Panc1 (cell line): Measurements from ENCODE around the gene NHLRC2. TPM values are rescaled to one million over a fixed set of nuclear protein-coding genes. Genes with fewer than 3 reads are reported as not detected.

Experiments
- ATAC-seq: fragments of 200-7000 bp; cut with Tn5 transposase; 2 replicates; pipeline ENCODE4 v1.9.1; 2020; ENCODE audit warnings: mild to moderate bottlenecking, moderate library complexity
- BruUV-seq: library from RNA; stranded (reverse); fragments of 400-500 nt; replicated peaks from 2 replicates; lab custom pipeline; 2021; lab: Mats Ljungman, UMichigan
- CTCF ChIA-PET: fragments of 300-600 bp; sonication (Branson Sonifier 250); formaldehyde crosslinking; loops from one replicate; lab custom pipeline; 2022; ENCODE audit warnings: antibody characterized with exemption; lab: Charles Lee
- POLR2A ChIA-PET: fragments of 300-600 bp; sonication (Branson Sonifier 250); formaldehyde crosslinking; loops from one replicate; lab custom pipeline; 2022; ENCODE audit warnings: antibody characterized with exemption; lab: Charles Lee
- DNase-seq: peaks from one replicate; pipeline ENCODE4 v3.0.0-alpha.2; 2010; ENCODE audit warnings: low read depth, low spot score
- H3K27ac ChIP-seq: 2 replicates; pipeline ENCODE4 v1.5.1; 2011; ENCODE audit warnings: mild to moderate bottlenecking, low read length, inconsistent platforms
- H3K27me3 ChIP-seq: fragments of 200-500 bp; sonication (Bioruptor generic); 2 replicates; pipeline ENCODE4 v1.6.0; 2014; ENCODE audit warnings: low read length, inconsistent platforms; ENCODE audit not compliant: control insufficient read depth, insufficient read depth
- H3K36me3 ChIP-seq: fragments of 200-500 bp; sonication (Bioruptor generic); 2 replicates; pipeline ENCODE4 v1.5.1; 2014; ENCODE audit warnings: inconsistent platforms, mild to moderate bottlenecking, low read length, moderate library complexity; ENCODE audit not compliant: control insufficient read depth, insufficient read depth
- H3K4me1 ChIP-seq: 2 replicates; pipeline ENCODE4 v1.5.1; 2011; ENCODE audit warnings: inconsistent platforms, mild to moderate bottlenecking, low read length, moderate library complexity; ENCODE audit not compliant: control insufficient read depth, insufficient read depth
- H3K4me3 ChIP-seq, 2 experiments: 2 replicates each; pipeline ENCODE4 v1.5.1; 2011 to 2012; ENCODE audit warnings: low read depth in 2 of 2, low read length in 2 of 2, mild to moderate bottlenecking in 2 of 2, inconsistent platforms in 1 of 2, moderate library complexity in 1 of 2
- H3K9me3 ChIP-seq: fragments of 200-500 bp; sonication (Bioruptor generic); 2 replicates; pipeline ENCODE4 v1.5.1; 2014; ENCODE audit warnings: low read depth, mild to moderate bottlenecking, inconsistent platforms, low read length, moderate library complexity; ENCODE audit not compliant: control insufficient read depth, insufficient read depth
- POLR2AphosphoS5 ChIP-seq: IDR thresholded peaks from 2 replicates; pipeline ENCODE4 v1.6.1; 2012; ENCODE audit warnings: mild to moderate bottlenecking, low read depth, low read length, moderate library complexity
- SIN3A ChIP-seq: IDR thresholded peaks from 2 replicates; pipeline ENCODE4 v1.6.1; 2012; ENCODE audit warnings: low read depth, mild to moderate bottlenecking, low read length, moderate library complexity, borderline replicate concordance; ENCODE audit not compliant: insufficient read depth
- TCF7L2 ChIP-seq: IDR thresholded peaks from 2 replicates; pipeline ENCODE4 v1.6.1; 2011; ENCODE audit warnings: mild to moderate bottlenecking, low read depth, low read length, inconsistent platforms
- in situ Hi-C: cut with HindIII; loops from 2 replicates; pipeline ENCODE4 v1.10.0; 2016; ENCODE audit warnings: low sequenced_read_pairs, low pct_unique_long_range_greater_than_20kb
- intact Hi-C: fragments of 100-400 bp; cut with micrococcal nuclease; formaldehyde crosslinking; loops from one replicate; pipeline ENCODE4 v1.10.0; 2022; ENCODE audit not compliant: unreplicated experiment
- total RNA-seq: library from RNA; stranded (reverse); gene quantifications from one replicate; pipeline ENCODE4 v1.2.1, GENCODE V29; 2021; ENCODE audit not compliant: unreplicated experiment
- TF ChIP-seq, protein P1 (sequence below), 2 experiments: IDR thresholded peaks; 2 replicates each; pipeline ENCODE4 v1.6.1; 2011 to 2012; ENCODE audit warnings: low read depth in 2 of 2, control low read depth in 1 of 2, low read length in 1 of 2, mild to moderate bottlenecking in 1 of 2, moderate library complexity in 1 of 2; ENCODE audit not compliant: insufficient read depth in 1 of 2
- TF ChIP-seq, protein P2 (sequence below): fragments of 450-650 bp; IDR thresholded peaks from 2 replicates; pipeline ENCODE4 v1.5.1; 2017; ENCODE audit warnings: mild to moderate bottlenecking

The NHLRC2 gene
- total RNA-seq, 1 experiment from 2014 or later = 47.3 TPM

DNA sequence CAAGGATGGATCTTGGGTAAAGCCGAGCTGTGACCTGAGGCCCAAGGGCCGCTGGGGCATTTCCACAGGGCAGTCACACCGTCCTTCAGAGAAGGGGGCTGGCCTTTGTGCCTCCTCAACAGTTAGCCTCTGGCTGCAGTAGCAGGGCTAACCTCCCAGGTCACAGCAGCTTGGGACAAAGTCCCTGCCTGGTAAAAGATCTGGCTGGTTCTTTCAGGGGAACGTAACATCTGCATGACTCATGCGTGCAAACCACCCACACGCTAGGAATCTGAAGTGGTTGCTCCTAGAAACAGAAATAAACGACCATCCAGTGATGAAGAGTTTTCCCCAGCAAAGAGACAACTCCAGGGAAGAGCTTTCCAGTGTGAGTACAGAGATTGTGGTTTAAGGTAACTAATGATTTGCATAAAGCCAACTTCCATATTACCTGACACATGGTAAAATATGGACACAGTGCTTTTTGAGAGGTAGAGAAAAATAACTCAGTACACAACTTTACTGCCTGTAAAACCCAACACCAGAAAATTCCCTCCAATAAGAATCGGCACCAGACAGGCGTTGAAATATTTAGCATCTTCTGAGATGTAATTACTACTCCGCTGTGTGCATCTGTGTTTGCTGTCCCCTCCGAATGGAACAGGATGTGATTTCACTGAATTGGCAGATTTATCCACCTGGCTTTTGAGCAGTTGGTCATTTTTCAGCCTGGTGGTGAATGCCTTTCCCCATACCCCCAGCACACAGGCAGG is 104.3 kb downstream of the NHLRC2 start:
- ChIA-PET CTCF (no interaction called here), POLR2A (no interaction called here)
- no TSS peak for BruUV-seq
- Histone ChIP-seq H3K27ac (peak overlapping the region; percentile 39; the same call in 1 of the 2 replicates), H3K27me3 (no peaks in the 10 kb centered on the region), H3K4me1 (0 out of 2 replicates have a peak, but pooled peaks cover 11% of the 10 kb centered on the region), H3K9me3 (no peaks in the 10 kb centered on the region), H3K36me3 (no peaks in the 10 kb centered on the region), H3K4me3 (no peak overlapping the region)
- DNase-seq (no peak), ATAC-seq (peak; percentile 63)
- intact Hi-C loops = no loop called here
- no peak for TF ChIP-seq SIN3A
- TF ChIP-seq, protein P1, sequence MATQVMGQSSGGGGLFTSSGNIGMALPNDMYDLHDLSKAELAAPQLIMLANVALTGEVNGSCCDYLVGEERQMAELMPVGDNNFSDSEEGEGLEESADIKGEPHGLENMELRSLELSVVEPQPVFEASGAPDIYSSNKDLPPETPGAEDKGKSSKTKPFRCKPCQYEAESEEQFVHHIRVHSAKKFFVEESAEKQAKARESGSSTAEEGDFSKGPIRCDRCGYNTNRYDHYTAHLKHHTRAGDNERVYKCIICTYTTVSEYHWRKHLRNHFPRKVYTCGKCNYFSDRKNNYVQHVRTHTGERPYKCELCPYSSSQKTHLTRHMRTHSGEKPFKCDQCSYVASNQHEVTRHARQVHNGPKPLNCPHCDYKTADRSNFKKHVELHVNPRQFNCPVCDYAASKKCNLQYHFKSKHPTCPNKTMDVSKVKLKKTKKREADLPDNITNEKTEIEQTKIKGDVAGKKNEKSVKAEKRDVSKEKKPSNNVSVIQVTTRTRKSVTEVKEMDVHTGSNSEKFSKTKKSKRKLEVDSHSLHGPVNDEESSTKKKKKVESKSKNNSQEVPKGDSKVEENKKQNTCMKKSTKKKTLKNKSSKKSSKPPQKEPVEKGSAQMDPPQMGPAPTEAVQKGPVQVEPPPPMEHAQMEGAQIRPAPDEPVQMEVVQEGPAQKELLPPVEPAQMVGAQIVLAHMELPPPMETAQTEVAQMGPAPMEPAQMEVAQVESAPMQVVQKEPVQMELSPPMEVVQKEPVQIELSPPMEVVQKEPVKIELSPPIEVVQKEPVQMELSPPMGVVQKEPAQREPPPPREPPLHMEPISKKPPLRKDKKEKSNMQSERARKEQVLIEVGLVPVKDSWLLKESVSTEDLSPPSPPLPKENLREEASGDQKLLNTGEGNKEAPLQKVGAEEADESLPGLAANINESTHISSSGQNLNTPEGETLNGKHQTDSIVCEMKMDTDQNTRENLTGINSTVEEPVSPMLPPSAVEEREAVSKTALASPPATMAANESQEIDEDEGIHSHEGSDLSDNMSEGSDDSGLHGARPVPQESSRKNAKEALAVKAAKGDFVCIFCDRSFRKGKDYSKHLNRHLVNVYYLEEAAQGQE (IDR thresholded peaks at IDR 0.05; ENCODE audit: insufficient read depth in 1 of 2, low read depth in 2 of 2, low read length in 1 of 2) = no peak
- in situ Hi-C loops = no loop called here

DNA sequence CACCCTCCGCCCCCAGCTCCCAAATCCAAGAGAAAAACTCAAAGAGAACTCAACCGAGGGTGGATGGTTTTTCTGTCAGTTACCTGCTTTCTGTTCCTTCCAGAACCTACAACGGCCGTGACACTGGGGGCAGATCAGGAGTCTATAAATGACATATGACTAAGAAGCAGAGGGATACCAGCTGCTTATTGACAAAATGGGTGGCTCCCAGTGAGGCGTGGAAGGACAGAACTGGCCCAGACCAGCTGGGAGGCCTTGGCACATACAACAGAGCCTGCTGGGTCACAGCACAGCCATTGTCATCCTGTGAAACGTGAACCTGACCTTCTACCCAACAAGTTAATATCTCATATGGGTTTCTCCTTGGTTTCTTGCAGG is 104.9 kb downstream of the NHLRC2 start:
- Histone ChIP-seq H3K27ac (no peak overlapping the region; the same call in 1 of the 2 replicates), H3K36me3 (no peaks in the 10 kb centered on the region), H3K4me3 (no peak overlapping the region), H3K27me3 (no peaks in the 10 kb centered on the region), H3K9me3 (no peaks in the 10 kb centered on the region), H3K4me1 (0 out of 2 replicates have a peak, but pooled peaks cover 11% of the 10 kb centered on the region)
- no peak for ATAC-seq
- no peak for DNase-seq
- POLR2A ChIA-PET = no interaction called here
- CTCF ChIA-PET = no interaction called here
- no TSS peak for BruUV-seq
- in situ Hi-C loops (no loop called here), intact Hi-C loops (no loop called here)
- no peak for TF ChIP-seq SIN3A
- TF ChIP-seq, protein P2, sequence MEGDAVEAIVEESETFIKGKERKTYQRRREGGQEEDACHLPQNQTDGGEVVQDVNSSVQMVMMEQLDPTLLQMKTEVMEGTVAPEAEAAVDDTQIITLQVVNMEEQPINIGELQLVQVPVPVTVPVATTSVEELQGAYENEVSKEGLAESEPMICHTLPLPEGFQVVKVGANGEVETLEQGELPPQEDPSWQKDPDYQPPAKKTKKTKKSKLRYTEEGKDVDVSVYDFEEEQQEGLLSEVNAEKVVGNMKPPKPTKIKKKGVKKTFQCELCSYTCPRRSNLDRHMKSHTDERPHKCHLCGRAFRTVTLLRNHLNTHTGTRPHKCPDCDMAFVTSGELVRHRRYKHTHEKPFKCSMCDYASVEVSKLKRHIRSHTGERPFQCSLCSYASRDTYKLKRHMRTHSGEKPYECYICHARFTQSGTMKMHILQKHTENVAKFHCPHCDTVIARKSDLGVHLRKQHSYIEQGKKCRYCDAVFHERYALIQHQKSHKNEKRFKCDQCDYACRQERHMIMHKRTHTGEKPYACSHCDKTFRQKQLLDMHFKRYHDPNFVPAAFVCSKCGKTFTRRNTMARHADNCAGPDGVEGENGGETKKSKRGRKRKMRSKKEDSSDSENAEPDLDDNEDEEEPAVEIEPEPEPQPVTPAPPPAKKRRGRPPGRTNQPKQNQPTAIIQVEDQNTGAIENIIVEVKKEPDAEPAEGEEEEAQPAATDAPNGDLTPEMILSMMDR = no peak
- TF ChIP-seq POLR2AphosphoS5 = no peak
- no peak for TF ChIP-seq TCF7L2
- TF ChIP-seq, protein P1 (IDR thresholded peaks at IDR 0.05; ENCODE audit: insufficient read depth in 1 of 2, low read depth in 2 of 2, low read length in 1 of 2) = no peak
